NCI-H1930 (cell line): Measurements from ENCODE around the gene FARSA.
A peak's percentile ranks its signal among the peaks of the same experiment; 100 is the strongest.
"Not testable (repeated sequence)": the region's sequence is repeated elsewhere in the genome, so short reads cannot be mapped to it uniquely, and the experiment has no call there.

ENCODE experiments used
- DNase-seq, 2 experiments: peaks; one replicate each; lab custom pipeline; 2025; lab: John Stamatoyannopoulos, UW

FARSA gene

DNA sequence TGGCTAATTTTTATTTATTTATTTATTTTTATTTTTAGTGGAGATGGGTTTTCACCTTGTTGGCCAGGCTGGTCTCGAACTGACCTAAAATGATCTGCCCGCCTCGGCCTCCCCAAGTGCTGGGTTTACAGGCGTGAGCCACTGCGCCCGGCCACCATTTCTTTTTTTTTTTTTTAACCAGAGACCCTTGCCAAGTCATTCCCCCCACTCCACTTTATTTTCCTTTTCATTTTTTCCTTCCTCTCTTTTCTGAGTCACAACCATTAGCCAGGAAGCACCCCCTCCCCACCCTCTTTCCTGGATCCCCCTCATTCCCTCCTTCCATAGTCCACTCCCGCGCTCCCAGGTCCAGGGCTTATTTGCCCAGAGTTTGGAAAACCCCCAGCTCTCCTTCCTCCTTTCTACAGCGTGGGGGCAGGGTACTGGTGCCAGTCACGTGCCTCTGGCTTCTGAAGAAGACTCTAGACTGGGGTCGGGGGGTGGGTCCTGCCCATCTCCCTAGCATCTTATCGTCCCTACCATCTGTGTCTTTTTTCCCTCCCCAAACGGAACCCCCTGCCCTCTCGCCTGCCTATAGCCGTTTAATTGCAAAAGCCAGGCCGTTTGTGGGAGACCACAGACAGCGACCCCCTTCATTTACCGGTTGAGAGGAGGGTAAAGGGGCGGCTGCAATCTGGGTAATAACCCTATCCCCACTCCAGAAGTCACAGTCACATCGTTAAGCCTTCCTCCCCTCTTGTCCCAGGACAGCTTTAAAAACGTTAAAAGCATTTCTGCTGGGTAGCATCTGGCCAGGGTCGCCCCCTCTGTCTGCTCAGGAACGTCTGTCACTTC, 3.8 kb upstream of the FARSA start:
- peak in 1 of 2 experiments; percentile 9 for DNase-seq

DNA sequence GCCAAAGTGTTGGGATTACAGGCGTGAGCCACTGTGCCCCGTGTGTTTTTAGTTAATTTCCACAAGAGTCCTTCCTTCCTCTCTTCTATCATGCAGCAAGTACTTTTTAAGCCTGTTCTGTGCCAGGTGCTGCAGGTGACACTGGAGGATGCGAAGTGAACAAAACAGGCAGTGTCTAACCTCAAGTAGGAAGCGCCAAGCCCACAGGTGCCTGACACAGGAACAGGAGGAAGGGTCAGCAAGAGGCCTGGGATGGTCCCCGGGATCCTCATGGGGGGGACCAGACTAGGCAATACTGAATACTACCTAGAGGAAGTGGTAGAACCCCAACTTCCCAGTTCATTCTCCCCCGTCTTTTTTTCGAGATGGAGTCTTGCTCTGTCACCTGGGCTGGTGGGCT, 3.1 kb upstream of the FARSA start:
- no peak for DNase-seq

DNA sequence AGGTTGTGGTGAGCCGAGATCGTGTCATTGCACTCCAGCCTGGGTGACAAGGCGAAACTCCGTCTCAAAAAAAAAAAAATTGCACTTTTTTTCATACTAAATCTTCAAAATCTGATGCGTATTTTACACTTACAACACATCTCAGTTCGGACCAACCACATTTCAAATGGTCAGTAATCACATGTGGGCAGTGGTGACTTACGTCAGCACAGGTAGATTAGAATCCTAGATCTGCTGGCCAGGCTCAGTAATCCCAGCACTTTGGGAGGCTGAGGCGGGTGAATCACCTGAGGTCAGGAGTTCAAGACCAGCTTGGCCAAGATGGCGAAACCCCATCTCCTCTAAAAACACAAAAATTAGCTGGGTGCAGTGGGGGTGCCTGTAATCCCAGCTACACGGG, 1.6 kb upstream of the FARSA start:
- no peak for DNase-seq

DNA sequence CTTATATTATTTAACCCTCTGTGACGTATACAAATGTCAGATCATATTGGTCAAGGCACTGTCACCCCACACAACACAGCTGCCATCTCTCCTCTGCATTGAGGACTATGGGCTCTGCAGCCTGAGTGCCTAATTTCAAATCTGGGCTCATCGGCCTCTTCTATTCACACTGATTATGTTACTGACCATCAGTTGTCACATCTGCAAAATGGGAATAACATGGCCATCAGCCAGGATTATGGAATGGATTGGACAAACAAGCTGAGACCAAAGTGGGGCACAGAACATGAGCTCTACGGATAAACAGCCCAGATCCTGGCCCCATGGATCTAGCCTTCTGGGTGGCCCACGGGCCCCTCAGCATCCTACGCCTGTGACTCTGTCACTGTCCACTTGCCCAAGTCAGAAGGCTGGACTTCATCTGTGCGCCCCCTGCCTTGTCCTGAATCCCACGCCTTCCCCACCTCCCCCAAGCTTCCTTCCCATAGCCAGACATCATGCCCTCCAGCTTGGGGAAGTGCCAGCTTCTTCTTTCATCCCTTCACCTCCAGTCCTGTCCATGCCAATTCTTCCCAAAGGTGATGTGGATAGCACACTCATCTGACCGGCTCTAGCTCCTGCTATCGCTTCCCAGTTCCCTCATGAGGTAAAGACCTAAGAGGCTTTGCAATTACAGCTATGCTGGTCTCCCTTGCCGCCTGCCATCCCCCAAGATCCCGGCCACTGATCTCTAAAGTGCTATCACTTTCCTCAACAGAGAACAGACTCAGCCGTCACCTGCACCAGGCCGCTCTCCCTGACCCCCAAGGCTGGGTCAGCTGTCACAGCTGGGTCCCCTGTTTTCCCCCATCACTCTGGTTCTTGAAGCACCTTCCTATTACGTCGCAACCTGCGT, 872 bp downstream of the FARSA start:
- DNase-seq = no peak

DNA sequence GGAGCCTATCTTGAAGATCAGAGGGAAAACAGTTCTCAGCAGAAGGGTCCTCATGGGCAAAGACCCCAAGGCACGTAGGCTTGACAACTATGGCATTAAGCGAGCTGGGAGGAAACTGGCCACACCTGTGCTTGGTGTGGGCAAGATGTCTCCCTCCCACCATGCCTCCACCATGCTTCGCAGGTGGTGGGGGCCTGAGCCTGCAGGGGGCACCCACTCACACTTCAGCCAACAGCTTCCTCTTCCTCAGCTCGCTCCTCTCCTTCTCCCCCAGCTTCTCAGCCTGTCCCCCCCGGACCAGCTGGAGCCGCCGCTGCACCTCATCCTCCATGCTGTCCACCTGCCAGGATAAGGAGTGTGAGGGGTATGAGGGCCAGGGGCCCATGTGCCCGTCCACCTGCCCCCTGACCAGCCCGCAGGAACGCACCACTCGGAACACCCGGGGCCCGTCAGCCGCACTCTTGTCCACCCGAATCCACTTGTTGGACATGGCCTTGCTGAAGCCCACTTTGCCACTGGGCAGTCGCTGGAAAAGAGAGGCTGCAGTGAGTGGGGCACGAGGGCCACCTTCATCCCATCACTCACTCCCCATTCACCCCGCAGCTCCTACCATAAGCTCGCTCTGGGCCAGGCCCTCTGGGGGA, 3.4 kb downstream of the FARSA start:
- no peak for DNase-seq

DNA sequence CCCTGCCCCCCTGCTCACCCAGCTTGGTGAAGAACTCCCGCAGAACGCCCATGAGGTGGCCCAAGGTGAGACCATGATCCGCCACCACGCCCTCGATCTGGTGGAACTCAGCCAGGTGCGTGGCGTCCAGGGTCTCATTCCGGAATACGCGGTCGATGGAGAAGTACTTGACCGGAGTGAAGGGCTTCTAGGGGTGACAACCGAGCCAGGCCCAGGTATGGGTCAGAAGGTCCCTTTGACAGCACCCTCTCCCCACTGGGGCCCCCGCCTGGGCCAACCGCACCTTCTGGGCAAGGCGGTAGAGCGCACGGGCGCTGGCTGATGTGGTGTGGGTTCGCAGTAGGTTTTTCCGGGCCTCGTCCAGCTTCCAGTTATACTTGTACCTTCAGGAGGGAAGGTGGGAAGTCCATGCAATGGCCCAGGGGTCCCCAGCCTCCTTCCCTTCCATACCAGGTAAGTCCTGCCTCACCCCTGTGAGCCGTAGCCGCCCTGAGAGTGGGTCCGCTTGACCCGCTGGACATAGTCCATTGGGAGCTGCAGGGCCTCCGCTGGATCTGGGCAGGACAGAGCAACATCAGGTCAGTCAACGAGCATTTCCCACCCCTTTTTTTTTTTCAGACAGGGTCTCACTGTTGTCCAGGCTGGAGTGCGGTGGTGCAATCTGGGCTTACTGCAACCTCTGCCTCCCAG, 8.7 kb downstream of the FARSA start:
- no peak for DNase-seq

DNA sequence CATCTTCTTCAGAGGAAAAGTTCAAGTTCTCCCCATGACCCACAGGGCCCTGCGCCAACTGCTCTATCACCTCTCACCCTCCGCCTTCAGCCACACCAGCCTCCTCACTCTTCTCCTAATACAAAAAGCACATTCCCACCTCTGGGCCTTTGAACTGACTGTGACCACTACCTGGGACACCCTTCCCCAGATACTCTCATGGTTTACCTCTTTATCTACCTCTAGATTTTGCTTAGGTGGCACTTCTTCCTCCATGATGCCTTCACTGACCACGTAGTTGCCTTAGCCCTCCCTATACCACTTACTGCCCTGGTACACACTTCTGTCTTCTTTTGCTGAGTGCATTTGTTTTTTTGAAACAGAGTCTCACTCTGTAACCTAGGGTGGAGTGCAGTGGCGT, 10.6 kb downstream of the FARSA start:
- DNase-seq = no peak

DNA sequence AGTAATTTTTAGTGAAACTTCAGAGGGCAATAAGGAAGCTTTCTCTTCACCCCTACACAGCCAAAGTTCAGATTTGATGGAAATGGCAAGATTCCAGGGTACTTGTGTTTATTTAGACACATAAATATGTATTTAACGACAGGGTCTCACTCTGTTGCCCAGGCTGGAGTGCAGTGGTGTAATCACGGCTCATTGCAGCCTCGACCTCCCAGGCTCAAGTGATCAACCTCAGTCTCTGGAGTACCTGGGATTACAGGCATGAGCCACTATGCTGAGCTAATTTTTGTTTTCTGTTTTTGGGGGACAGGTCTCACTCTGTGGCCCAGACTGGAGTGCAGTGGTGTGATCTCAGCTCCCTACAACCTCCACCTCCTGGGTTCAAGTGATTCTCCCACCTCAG, 12.5 kb downstream of the FARSA start:
- DNase-seq = no peak

DNA sequence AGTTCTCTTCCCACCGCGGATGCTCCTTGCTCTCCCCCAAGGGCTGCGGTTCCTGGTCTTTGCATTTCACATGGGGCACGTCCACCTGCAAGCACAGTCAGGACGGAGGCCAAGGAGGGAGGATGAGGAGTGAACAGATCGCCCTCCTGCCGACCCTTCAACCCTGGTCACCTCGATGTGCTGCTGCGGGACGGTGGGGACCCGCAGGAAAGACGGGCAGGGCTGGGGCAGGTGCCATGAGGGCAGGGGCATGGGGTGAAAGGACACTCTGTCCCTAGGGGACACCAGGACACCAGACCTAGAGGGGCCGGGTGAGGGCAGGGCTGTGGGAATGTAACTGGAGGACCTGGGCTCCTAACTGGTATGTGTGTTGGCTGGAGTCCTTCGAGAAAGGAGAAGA, 15.3 kb downstream of the FARSA start:
- DNase-seq = no peak

DNA sequence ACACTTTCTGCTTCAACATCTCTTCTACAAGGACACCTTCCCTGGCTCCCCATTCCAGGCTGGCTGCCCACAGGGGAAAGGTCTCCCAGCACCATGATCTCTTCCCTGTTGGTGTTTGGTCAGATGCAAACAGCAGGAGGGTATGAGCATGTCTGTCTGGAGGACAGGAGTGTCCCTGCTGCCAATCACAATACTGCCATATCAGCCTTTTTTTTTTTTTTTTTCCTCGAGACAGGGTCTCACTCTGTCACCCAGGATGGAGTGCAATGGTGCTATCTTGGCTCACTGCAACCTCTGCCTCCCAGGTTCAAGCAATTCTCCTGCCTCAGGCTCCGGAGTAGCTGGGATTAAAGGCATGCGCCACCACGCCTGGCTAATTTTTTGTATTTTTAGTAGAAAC, 17.7 kb downstream of the FARSA start:
- DNase-seq = not testable (repeated sequence)

DNA sequence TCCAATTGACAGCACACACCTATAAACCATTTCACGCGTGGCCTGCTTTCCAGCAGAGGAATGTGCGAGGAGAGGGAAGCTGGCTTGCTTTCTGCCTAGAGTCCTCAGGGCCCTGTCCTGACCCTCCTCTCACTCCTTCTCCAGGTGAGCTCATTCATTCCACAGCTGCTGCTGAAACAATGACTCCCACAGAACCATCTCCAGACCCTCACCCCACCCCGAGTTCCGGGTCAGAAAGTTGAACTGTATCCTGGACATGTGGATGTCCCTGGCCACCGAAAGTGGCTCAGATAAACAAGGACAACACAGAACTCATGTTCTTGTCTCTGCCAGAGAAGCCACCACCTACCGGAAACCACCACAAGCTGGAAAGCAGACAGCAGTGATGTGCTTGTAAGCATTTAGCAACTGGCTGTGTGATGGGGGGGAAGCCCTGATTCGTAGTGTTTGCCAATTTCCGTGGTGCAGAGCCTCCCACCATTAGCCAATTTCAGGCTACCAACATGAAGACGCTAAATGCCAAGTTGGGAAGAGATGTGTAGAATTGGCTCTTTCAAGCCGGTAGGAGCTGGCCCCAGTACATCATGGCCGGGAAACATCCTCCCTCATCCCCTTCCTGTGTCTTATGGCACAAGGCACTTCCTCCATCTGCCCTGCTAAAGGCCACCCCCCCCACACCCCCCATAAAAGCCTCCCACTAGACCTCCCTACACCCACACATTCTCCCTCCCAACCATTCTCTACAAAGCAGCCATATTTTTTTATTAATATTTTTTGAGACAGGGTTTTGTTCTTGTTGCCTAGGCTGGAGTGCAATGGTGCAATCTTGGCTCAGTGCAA, 19.4 kb downstream of the FARSA start:
- no peak for DNase-seq

DNA sequence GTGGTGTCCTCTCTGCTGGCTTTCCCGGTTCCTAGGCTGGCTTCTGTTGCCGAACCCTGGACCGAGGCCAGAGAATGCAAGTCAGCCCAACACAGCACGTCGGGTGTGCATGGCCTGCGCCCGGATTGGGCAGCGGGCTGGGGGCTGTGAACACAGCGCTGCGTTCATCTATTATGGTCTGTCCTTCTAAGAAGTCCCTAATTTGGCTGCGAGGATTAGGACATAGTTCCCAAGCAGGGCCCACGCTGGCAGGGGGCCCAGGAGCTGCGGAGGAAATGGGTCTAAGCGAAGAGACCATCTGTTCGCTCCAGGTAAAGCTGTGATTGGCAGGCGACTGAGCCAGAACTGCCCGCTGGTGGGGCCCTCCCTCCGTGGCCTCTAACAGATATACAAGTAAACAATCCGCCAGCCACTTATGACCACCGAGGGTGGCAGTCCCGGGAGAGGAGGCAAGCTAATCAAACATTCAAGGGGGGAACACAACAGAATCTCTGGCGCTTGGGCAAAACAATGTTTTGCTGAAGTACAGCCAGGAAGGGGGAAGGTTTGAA, 20.4 kb downstream of the FARSA start:
- peak; percentile 17 to 25 for DNase-seq

DNA sequence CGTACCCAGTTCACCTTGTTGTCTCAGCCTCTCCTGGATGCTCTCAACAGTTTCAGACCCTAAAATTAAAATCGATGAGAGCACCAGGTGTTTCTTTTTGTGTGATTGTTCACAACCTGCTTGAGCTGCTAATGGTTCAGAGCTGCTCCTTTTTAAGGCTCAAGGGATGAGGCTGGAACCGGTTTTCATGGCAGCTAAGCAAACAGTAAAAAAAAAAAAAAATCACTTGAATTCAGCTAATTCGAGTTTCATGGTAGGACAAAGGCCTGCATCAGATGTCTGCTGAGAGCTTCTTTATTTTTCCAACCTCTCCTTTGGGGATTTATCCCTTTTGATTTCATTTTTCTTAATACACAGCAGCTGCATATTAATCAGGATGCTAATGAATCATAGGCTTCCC, 20.9 kb downstream of the FARSA start:
- no peak for DNase-seq

DNA sequence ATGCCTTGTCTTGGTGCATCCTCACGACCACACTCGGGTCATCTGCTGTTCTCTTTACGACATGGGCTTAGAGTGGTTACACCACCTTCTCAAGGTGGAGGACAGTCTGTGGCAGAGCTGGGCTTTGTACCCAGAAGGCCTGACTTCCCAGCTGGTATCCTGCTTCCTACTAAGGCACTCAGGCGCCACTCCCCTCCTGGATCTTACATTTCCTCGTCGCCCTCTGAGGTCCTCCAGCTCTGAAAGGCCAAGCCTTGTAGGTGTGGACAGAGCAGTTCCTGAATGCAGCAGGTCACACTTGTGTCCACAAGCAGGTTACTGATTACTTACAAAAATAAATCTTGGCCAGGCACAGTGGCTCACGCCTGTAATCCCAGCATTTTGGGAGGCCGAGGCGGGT, 26.3 kb downstream of the FARSA start:
- no peak for DNase-seq

DNA sequence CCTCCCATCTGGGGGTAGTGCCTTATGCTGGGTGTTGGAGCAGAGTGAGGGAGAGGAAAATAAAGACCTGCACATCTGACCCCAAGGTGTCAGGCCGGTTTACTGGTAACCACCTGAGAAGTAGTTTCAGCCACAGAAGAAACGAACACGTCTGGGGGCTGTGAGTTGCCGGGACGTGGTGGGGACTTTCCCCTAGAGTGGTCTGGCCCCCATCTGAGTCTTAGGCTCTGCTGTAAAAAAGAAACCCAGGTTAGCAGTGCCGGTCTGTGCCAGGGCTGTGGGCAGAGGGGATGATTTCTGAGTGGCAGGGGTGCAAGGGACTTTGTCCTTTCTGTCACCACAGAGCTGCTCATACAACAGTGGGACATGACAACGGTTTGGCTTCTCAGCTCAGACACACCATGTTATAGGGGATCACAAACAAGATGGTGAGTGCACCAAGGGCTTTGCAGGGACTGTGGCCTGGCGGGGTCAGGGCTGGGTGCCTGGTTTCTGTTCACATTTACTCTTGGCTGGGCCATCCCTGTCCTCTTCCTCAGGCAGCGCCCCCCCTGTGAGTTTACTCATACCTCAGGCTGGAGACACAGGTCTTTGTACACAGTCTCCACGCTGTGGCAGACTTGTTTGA, 33.5 kb downstream of the FARSA start:
- no peak for DNase-seq

DNA sequence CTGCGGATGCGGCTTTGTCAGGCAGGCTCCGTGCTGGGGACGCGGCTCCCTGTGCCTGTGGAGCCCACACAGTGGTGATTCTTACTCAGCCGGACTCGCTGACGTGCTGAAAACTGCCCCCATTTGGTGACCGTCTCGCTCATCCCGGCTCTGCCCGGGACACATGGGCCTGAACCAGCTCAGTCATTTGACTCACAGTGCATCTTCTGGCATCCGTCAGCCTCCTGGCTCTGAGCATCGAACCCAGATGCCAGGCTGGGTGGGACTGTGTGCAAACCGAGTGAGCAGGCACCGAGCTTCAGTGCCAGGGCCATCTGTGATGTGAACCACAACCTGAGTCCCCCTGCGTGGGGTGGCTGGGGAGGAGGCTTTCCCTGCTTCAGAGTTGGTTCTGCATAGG, 37.1 kb downstream of the FARSA start:
- DNase-seq = no peak

DNA sequence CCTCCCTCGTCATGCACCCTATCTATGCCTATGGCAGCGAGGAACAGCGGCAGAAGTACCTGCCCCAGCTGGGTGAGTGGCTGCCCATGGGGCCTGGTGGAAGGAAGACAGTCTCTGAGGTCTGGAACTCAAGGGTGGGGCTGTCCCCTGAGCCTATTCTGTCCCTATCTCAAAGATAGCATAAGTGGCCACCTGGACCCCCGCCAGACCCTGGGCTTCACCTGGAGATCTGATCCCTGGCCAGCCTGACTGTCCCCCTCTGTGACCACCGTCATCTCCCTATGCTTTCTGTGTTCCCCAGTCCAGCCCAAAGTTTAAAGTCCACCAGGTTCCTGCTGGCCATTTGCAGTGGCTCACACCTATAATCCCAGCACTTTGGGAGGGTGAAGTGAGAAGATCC, 39.9 kb downstream of the FARSA start:
- DNase-seq = no peak

DNA sequence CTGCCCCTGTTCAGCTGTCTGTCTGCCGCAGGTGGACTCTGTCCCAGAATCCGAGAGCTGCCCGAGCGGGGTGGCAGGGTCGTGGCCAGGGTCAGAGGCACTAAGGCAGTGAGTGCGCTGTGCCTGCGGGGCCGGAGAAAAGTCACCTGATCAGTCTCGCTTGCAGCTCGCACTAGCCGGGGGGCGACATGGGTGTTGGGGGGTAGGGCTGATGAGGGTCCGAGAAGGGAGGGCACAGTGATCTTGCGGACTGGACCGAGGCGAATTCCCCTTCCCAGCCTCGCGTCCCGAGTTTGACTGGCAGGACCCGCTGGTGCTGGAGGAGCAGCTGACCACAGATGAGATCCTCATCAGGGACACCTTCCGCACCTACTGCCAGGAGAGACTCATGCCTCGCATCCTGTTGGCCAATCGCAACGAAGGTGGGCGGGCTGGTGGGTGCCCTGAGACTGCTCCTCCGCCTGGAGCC, 41.9 kb downstream of the FARSA start:
- no peak for DNase-seq

DNA sequence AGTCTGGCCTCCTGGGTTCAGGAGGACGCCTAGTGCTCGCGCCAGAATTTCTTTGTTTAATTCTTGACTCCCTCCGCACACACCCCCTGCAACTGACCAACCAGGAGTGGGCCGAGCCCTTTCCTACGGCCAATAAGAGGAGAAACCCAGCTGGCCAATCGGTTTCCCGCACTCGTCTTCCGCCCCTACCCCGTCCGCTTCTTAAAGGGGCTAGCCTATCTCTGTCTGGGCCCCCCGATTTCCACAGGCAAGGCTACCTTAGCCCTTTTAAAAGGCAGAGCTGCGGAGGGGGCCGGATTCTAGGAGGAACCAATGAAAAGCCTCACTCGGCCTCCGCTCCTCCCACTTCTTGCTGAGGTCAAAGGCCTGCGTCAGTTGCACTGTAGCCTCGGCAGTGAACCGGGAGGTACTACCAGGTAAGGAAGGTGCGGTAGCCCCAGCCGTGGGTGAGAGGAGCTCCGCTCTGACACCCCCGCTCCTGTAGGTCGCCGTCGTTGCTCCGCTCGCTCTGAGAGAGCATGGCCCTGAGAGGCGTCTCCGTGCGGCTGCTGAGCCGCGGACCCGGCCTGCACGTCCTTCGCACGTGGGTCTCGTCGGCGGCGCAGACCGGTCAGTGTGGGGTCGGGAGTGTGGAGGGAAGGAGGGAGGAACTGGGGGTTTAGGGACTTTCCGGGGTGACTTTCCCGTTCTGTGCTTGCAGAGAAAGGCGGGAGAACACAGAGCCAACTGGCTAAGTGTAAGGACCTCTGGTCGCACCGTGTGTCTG, 42.5 kb downstream of the FARSA start, which contains the start of gene GCDH:
GCDH (plus strand) TSS at position 374 of the 766 bp plus-strand sequence; CDS start at position 519, 145 bp downstream.
- peak; percentile 95 for DNase-seq
